Measurements from ENCODE around the gene CMIP.

CMIP gene

DNA sequence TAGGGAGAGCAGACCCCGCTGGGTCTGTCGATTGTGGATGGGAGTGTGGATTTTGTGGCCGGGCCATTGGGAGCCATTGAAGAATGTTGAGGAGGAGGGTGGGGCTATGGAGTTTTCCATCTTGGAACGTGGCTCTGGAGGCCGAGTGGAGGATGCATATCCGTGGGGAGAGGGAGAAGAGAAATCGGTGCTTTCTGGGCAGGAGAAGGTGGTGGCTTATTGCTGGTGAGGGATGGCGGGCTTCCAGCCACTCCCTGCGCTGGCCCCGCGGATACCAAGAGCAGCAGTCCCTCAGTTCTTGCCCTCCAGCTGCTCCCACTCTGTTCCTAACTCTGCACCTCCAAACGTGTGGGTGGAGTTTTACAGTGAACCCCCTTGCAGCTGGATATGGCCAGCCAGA lies 162.4 kb downstream of the CMIP start:
- DNase-seq (ENCODE audit: low read depth) = no peak

DNA sequence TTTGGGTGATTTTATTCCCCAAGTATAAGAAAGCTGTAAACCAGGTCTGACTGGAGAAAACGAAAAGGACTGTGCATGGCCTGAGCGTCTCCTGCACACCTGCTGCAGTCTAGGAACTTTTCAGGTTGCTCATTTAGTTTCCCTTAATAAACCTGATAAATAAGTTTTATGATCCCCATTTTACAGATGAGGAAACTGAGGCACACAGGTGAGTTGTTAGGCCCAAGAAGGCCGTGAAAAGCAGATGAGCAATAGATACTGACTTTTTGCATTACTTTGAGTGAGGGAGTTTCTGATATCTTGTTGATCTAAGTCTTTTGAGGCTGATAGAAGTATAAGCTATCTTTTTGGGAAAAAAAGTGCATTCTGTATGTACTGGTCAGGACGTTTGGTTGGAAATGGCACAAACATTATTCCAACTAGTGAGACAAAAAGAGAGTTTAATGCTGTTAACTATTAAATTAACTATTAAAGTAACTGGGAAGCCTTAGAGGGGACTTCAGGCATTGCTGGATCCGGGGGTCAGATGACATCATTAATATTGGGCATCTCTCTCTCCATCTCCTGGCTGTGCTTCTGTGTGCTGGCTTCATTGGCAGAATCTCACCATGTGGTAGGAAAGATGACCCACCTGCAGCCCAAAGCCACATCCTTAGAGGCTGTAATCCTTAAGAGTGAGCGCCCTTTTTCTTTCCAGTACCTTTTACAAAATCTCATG lies 163.4 kb downstream of the CMIP start:
- no peak for DNase-seq (ENCODE audit: low read depth)

DNA sequence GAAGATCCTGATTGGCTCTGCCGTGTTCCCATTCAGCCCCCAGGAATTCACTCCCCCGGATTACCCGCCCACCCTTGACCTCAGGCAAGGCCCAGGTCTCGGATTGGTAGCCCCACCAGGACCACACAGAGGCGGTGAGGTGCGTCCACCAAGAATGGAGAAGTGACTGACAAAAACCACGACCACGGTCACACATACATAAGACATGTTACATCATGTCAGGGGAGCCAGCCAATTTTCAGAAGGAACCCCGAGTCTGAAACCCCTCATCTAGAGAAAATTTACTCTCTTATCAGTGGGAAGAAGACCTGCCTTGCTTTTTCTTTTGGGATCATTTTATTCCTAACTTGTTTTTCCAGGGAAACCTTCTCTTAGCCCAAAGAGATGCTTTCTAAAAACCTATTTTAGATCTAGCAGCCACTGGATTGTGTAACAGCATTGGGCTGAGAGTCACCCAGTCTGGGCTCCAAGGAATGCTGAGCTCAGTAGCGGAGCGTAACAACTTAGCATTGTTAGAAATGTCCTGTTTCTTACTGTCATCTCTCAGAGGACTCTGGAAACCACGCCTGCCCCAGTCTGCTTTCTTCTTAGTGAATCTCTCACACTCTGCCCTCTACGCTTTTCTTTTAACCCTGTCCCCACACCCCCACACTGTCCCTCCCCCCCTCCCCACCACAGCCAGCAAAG lies 164.1 kb downstream of the CMIP start:
- DNase-seq (ENCODE audit: low read depth) = no peak

DNA sequence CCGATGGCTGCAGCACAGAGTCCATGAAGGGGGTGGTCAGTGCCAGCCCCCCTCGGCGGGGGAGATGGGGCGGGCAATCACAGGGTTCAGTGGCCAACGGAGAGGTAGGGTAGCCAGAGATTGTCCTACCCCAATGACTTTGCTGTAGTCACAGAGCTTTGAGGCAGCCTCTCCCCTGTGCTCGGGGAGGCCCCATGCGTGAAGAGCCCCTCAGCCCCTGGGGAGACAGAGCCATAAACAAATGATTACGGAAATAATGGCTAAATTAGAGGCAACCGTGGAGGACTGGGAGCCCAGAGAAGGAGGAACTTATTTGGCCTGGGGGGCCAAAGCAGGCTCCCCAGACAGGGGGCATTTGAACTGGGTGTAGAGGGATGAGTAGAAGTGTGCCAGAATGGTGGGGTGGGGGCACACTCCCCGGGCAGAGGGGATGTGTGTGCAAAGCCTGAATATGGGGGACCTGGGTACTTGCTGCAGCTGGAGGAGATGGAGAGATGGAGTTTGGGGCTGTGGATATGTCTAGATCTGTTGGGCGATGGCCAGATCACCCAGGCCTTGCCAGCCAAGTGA lies 164.8 kb downstream of the CMIP start:
- DNase-seq (ENCODE audit: low read depth) = no peak

DNA sequence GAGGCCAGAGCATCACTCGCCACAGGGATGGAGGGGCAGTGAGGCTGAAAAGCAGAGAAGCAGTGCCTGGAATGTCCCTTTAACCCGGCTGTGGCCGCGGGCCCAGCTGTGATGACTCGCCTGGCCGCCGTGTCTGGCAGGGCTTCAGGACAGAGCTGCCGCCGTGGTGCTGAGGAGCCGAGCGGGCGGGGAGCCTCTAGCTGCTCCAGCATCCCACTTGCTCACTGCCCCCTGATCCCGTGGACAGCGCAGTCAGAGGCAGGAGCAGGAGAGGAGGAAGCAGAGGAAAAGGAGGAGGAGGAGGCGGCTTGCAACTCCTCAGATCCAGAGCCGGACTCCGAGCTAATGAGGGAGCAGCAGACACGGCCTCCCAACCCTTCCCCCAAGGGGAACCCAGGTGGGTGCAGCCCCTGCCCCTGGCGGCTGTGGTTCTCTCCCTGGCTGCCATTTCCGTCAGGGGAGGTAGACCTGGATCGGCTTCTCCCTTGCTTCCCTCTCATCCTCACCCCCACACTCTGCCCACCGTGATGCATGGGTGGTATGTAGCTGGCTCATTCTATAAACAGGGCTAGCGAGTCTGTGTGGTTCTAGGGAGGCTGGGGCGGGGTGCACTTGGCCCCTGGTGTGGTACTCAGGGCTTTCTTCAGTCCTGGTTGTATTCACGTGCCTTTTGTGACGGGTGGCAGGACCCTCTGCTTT lies 165.7 kb downstream of the CMIP start:
- DNase-seq (ENCODE audit: low read depth) = no peak

DNA sequence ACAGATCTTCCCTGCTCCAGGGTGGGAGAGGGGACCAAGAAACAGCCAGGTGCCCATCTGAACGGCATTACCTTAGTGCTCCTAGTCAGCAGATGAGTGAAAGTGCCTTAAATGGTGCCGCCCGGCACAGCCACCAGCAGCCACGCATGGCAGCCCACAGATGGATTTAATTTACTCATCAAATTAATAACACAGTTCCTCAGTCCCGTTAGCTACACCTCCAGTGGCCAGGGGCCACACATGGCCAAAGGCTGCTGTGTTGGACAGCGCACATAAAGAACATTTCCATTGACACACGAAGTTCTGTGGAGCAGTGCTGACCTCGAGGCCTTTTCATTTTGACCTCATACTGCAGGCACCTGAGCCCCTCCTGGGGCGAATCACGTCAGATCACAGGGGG lies 166.3 kb downstream of the CMIP start:
- DNase-seq (ENCODE audit: low read depth) = no peak

DNA sequence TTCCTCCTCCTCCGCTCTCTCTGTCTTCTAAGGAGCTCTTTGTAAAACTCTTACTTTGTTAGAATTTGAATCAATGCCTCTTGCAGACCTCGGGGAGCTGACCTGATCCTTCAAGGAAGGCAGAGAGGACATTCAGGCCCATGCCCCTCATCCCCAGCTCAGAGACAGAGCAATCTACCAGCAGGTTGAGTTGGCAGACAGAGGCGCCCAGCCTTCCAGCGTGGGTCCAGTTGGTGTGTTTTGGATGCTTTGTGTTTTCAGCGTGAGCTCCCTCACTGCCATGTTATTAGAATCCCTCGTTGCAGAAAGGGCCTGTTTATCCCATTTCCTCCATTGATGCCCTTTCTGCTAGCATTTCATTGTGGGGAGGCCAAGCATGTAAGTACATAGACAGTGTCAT lies 167.1 kb downstream of the CMIP start:
- no peak for DNase-seq (ENCODE audit: low read depth)

DNA sequence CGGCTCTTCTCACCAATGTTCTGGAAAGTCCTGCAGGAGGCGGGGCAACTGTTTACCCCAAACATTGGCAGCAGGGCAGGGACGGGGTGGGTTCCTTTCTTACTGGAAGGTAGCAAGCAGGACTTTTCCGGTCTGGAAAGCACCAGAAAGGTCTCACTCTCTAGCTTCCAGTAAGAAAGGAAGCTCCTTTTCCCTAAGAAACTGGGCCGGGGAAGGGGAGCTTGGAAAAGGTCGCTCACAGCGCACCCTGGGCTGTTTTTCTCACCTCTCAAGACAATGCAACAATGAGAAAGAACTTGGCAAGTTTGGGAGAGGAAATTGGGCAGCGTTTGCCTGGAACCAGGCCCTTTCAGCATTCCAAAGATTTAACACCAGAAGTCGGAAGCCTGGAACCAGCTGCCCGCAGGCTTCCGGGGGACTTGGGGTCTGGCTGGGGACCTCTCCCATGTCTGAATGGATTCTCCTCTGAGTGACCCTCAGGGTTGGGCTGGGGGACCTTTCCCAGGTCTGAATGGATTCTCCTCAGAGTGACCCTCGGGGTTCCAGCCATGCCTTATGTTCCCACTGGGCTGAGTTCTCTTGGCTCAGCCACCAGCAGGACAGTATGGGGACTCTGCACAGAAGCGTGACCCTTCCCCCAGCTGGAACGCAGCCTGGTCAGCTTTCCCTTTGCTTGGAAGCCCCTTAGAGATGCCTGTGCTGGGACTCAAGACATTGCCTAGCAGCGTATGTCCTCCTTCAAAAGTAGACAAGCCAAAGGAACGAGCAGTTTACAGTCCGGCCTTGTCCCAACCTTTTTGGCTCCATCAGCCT lies 167.9 kb downstream of the CMIP start:
- DNase-seq (ENCODE audit: low read depth) = no peak

DNA sequence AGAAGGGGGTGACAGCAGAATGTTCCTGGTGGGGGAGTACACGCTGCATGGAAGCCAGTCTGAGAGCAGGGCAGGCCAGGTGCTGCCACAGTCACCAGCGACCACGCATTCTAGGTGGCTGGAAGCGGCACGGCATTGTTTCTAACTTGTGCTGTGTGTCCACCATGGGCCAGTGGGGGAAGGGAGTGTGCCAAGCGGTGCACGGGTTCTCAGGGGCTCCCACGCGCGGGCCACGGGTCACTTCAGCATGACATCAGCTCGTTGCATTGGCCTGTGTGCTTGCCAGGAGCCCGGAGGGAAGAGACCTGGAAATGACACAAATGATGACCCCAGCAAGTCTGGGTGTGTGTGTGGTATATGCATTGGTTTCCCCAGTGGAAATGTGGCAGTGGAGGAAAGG lies 169.6 kb downstream of the CMIP start:
- no peak for DNase-seq (ENCODE audit: low read depth)

DNA sequence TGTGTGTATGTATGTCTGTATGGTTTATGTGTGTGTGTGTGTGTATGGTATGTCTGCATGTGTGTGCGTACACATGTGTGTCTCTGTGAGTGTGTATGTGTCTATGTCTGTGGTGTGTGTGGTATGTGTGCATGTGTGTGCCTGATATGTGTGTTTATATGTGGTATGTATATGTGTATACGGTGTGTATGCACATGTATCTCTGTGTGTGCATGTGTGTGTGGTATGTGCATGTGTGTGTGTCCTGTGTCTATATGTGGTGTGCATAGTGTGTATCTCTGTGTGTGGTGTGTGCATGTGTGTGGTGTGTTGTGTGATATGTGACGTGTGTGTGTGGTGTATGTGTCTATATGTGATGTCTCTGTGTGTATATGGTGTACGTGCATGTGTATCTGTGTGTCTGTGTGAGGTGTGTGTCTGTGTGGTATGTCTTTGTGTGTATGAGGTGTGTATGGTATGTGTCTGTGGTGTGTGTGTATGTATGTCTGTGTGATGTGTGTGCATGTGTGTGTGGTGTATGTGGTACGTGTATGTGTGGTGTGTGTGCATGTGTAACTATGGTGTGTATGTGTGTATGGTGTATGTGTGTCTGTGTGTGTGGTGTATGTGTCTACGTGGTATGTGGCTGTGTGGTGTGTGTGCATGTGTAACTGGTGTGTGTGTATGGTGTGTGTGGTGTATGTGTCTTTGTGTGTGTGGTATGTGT lies 170.2 kb downstream of the CMIP start:
- no peak for DNase-seq (ENCODE audit: low read depth)

DNA sequence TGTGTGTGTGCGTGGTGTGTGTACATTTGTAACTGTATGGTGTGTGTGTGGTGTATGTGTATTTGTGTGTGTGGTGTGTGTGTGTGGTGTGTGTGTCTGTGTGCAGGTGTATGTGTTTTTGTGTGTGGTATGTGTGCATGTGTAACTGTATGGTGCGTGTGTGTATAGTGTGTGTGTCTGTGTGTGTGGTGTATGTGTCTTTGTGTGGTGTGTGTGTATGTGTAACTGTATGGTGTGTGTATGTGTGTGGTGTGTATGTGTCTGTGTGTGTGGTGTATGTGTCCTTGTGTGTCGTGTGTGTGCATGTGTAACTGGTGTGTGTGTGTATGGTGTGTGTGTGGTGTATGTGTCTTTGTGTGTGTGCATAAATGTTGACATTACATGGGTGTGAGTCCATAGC lies 170.8 kb downstream of the CMIP start:
- no peak for DNase-seq (ENCODE audit: low read depth)

DNA sequence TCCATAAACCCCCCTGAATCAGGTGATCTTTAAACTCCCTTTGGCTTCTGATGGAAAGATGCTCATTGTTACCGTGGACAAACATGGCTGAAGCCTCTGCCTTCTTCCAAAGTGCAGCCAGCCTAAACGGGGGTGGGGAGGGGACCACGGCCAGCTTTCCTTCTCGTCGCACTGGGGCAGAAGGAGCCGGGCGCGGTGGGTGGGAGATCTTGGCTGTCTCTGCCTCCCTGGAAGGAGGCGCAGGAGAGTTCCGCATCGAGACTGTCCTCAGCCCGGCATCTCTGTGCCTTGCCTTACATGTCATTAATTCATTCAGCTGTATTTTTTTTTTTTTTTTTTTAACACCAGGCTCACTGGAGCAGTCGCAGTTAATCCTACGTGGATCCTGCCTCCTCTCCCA lies 171.2 kb downstream of the CMIP start:
- no peak for DNase-seq (ENCODE audit: low read depth)

DNA sequence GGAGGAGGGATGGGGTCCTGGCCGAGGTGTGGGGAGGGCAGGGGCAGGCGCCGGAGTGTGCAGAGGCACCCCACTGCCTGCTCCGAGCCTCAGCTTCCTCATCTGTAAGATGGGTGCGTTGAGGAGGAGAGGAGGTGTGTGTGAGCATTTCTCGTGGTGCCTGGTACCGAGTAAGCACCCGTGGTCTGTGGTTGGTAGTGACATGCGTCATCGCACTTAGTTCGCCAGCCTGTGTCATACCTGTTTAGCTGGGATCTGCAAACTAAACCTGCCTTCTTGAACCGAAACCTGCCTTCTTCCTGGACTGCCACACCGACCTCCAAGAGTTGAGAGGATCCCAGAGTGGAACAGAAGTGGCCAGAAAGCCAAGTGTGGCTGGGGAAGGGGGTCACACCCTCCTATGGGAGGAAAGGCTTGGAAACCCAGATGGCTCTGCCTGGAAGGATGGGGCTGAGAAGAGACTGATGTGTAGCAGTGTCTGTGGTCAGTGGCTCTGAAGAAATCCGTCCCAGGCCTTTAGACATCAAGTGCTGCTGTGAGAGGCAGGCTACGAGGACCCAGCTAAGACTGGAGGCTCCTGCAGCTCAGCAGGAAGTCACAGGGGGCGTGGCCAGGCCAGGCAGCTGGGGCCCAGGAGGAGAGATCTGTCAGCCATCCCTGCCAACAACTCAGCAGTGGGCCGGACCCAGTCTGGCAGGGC lies 171.9 kb downstream of the CMIP start:
- peak; percentile 58 for DNase-seq (ENCODE audit: low read depth)

DNA sequence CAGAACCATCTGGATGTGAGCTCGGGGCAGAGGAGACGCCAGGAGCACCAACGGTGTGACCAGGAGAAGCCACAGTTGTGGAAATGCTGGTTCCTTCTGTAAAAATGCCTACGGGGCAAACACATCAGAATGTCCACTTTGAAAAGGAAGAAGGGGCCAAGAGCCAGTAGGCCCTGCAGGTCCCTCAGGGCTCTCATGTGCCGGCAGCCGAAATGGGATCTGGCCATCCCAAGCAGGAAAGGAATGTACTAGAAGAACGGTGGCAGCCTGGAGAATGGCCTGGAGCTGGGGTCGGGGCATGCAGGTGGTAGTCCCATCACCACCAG lies 172.4 kb downstream of the CMIP start:
- DNase-seq (ENCODE audit: low read depth) = no peak

DNA sequence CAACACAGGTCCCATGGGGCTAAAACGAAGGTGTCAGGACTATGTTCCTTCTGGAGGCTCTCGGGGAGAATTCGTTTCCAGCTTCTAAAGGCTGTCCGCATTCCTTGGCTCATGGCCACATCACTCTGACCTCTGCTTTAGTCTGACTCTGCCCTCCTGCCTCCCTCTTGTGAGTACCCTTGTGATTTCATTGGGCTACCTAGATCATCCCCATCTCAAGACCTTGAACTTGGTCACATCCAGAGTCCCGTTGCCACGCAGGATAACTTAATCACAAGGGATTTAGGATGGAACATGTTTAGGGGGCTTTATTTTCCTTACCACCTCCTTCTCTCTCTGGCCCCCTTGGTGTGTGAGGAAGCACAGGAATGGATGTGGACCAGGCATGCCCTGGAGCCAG lies 173.6 kb downstream of the CMIP start:
- no peak for DNase-seq (ENCODE audit: low read depth)

DNA sequence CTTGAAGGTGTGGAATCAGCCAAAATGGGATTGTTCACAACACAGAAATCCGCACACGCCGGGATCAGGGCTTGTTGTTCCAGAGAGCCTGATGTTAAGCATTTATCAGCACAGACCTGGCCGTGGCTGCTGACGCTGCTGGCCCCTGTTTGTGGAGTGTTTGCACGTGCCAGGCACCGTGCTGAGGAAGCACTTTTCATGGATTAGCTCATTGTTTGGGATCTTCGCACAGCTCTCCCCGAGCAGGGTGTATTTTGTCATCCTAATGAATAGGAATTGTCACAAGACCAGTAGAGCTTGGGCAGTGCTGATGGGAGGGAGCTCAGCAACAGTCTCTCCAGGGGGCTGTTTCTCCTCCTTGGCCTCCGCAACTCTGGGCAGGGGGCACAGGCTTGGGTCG lies 174.1 kb downstream of the CMIP start:
- DNase-seq (ENCODE audit: low read depth) = no peak

DNA sequence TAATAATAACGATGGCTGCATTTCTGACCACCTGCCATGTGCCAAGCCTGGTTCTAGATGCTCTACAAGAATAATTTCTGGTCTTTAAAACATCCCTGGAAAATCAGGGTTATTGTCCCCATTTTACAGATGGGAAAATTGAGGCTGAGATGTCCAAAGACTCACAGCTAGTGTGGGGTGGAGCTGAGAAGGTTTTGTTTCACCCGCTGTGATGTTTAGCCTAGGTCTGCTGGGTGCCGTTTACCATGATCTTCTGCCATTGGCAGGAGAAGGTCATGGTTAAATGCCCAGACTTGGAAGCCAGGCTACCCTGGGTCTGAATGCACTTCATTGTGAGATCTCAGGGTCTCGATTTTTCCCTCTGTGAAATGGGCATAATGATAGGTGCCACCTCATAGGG lies 175.4 kb downstream of the CMIP start:
- no peak for DNase-seq (ENCODE audit: low read depth)

DNA sequence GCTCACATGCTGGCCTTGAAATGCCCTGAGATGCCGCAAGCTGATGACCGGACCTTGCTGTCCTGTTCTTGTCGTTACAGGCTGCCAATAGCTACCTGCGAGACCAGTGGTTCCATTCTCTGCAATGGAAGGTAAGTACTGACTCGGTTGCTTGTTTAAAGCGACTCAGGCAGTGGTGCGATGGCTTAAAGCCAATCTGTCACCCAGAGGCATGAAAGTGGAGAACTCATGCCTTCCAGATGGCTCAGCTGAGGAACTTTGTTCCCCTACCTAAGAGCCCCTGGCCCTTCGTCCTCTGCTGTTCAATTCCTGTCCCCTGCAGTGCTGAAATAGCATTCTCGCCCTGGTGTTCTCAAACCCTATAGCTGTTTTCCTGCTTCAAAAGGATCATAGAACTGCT lies 176.2 kb downstream of the CMIP start:
- no peak for DNase-seq (ENCODE audit: low read depth)

DNA sequence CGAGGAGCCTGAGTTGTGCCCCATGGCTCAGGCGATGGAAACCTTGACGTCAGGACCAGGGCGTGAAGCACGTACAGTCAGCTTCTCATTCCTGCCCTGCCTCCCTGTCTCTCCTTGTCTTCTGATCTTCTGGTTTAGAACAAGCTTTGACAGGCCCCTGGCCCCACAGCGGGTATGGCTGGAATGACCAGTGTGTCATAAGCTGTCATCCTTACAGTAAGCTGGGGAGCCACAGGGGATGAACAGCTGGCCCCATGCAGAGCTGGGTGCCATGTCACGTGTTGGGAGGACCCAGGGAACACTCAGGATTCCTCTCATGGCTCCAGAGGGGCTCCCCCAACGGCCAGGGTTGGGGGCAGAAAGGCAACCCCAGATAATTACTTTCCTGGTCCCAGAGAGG lies 176.9 kb downstream of the CMIP start:
- no peak for DNase-seq (ENCODE audit: low read depth)

DNA sequence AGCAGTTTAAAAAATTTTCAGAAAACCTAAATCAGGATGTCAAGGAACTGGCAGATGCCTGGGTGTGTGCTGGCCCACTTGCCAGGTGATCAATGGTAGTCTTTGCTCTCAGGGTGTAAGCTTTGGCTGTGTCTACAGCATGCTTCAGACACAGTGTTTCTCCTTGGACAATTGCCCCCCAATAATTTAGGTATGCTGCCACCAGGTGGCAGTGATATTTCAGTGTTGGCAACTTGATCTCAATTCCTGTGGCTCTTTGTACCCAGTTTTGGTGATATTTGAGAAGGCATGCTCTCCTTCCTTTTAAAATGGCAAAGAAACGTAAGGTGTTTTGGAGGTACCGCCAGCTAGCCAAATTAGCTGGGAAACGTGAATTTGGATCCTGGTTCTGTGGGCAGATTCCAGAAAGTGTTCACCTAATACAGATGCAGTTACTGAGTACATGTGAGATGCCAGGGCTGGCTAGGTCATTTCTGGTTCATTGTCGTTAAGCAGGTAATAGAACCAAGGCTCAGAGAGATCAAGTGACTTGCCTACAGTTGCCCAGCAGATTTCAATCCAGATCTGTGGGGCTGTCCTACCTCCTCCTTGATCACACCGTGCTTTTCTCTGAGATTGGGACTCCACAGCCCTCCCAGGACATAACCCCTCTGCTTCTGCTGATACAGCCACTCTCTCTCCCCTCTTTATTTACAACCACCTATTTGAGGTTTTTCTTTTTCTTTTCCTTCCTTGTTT lies 178.9 kb downstream of the CMIP start:
- peak; percentile 52 for DNase-seq (ENCODE audit: low read depth)

DNA sequence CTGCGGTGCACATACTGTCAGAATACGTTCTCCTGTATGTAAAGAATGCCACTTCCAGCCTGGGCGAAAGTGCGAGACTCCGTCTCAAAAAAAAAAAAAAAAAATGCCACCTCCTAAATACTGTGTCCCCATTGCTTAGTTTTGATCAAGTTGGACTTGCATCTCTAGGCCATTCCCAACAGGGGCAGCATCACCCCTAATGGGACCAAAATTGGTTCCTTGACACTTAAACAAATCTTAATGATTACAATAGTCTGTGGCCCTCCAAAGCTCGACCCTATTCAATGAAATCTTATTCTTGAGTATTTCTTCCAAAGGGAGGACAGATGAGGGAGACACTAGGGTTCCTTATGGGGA lies 179.8 kb downstream of the CMIP start:
- no peak for DNase-seq (ENCODE audit: low read depth)

All from activated T-cell treated with anti-CD3 and anti-CD28 coated beads for 1 hour (primary cell).